GM12873 (cell line): ENCODE data around the gene ELAVL1.

Experiments
- TF ChIP-seq, protein P1 (sequence below): IDR thresholded peaks from 2 replicates; pipeline ENCODE4 v1.5.1; 2012; ENCODE audit warnings: low read depth, mild to moderate bottlenecking, moderate library complexity, low read length, control low read depth; ENCODE audit not compliant: insufficient read depth; ENCODE audit errors: missing control alignments

Gene ELAVL1

DNA sequence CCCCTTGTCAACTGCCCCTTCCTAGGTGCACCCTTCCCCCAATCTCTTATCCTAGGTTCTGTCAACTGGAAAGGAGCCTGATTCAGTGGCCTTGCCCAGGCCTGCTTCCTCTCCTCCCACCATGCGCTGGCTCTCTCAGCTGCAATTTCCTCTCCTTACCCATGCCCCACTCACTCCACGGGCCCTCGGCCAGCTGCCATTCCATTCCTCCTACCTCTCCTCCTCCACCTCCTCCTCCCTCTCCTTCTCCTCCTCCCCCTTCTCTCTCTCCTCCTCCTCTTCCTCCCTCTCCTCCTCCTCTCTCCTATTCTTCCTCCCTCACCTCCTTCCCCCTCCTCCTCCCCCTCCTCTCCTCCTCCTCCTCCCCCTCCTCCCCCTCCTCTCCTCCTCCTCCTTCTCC, 52.4 kb downstream of the ELAVL1 start:
- TF ChIP-seq, protein P1, sequence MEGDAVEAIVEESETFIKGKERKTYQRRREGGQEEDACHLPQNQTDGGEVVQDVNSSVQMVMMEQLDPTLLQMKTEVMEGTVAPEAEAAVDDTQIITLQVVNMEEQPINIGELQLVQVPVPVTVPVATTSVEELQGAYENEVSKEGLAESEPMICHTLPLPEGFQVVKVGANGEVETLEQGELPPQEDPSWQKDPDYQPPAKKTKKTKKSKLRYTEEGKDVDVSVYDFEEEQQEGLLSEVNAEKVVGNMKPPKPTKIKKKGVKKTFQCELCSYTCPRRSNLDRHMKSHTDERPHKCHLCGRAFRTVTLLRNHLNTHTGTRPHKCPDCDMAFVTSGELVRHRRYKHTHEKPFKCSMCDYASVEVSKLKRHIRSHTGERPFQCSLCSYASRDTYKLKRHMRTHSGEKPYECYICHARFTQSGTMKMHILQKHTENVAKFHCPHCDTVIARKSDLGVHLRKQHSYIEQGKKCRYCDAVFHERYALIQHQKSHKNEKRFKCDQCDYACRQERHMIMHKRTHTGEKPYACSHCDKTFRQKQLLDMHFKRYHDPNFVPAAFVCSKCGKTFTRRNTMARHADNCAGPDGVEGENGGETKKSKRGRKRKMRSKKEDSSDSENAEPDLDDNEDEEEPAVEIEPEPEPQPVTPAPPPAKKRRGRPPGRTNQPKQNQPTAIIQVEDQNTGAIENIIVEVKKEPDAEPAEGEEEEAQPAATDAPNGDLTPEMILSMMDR: no peak

DNA sequence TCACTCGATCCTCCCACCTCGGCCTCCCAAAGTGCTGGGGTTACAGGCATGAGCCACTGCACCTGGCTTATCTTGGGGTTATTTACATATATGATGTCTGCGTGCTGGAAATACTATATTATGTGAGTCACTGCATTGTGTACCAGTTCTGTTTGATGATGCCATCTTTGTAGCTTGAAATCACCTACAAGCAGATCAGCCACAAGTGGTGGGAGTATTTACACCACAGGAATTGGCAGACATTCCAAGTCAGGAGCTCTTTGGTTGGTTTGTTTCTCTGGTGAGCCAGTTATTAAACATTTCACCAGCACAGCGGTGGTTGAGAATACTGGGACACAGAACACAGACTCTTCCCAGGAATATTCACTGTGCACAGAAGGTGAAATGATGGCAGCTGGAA, 57.5 kb downstream of the ELAVL1 start:
- TF ChIP-seq, protein P1: no peak

DNA sequence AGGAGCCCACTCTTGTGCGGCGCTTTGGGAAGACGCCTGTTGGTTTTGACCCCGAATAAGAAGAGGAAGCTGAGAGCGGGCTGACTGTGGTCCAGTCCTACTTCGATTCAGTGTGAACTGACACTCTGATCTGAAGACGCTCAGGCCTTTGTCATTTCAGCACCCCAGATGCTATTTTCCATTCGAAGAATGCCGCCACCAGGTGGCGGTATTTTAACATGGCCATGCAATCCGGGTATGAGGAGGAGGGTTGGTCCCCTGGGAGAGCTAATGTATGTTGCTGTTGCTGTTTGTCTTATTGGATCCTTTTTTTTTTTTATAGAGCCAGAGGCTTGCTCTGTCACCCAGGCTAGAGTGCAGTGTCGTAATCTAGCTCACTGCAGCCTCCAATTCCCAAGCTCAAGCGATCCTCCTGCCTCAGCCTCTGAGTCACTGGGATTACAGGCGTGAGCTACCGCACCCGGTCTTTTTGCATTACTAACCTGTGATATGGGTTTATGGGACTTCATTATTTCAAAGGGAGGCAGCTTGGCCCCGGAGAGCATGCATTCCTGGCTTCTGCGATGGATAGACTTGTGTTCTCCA, 61.2 kb downstream of the ELAVL1 start:
- TF ChIP-seq, protein P1: peak; percentile 79

DNA sequence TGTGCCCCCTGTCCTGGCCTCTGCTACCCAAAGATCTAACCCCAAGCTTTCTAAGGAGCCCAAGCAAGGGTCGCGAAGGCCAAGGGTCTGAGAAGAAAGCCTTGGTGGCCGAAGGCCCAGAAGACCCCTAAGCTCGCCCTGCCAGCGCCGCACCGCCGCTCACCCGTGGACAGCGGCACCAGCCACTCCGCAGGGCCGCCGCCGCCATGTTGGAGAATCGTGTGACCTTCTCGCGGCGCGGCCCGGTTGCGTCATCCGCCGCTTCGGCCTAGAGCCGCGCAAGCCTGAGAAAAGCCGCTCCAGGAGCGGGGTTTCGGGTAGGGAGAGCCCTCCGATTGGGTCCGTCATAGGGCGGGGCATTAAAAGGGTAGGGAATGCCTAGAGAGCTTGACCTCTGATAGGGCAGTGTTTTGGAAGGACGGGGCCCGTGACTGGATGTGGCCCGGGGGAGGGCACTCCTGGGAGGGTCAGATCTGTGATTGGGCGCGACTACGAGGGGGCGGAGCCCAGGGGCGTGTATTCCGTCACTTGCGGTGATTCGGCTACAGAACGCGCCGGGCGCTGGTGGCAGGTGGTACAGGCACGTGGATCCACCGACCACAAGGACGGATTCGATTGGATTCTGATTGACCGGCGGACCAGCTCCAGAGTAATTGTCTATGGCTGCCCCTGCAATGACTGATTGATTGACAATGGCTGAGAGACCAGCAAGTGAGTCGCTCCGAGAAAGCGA, 61.8 kb downstream of the ELAVL1 start, which contains the start of gene TIMM44:
Gene TIMM44 (minus strand): TSS at position 223 of the 733 bp plus-strand sequence. CDS start 15 bp downstream, at position 208.
- TF ChIP-seq, protein P1: no peak

DNA sequence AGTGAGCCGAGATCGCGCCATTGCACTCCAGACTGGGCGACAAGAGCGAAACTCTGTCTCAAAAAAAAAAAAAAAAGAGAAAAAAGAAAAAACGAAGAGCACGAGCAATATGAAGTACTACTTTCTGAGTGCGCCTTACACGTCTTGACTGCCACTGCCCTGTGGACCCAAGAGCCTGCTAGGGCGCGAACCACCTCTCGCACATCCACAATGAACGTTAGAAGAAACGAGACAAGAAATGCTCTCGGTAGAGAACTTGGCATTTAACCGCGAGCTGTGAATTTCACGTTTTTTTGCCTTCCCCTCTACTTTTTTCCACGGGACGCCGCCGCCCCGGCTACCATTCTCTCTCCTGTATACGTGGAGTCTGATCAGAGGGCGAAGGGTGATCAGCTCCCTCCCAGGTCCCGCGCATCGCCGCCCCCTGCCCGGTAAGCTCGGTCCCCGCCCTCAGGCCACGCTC, 62.4 kb downstream of the ELAVL1 start:
- TF ChIP-seq, protein P1: no peak

DNA sequence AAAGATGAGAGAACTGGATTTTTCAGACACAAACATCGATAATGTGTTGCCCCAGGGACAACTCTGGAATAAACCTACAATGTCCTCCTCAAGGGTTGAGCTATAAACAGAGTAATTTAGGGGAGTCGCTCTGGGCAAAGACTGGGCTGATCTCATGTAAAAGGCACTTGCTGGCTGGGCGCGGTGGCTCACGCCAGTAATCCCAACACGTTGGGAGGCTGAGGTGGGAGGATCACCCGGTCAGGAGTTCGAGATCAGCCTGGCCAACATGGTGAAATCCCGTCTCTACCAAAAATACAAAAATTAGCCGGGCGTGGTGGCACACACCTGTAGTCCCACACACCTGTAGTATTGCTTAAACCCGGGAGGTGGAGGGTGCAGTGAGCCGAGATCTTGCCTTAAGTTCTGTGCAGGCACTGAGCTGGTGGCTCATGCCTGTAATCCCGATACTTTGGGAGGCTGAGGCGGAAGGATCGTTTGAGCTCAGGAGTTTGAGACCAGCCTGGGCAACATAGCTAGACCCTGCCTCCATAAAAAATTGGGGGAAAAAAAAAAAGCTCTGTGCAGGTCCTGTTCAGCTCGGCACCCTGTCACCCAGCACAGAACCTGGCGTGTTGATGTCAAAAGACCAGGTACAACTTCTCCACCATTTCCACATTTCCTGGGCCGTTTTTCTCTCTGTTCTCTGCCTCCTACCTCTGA, 63.4 kb downstream of the ELAVL1 start:
- TF ChIP-seq, protein P1: no peak

DNA sequence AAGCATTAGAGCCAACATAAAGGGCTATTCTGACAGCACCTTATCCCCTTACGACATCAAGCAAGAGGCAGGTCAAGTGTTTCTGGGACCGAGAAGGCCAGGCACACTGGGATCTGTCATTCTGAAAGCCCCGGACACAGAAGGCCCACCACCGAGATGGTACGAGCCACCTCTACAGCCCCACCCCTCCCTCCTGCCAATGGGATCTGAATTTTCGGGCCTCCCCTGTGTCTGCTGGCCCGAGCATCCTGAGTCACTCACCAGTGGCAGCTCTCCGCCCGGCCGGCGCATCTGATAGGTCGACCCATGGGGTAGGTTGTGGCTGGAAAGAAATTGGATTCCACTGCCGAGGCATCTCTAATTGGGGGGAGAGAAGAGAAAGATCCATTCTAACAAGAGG, 64.6 kb downstream of the ELAVL1 start:
- TF ChIP-seq, protein P1: no peak
